ENCODE results near the gene ATG10. TPM values are rescaled to one million over a fixed set of nuclear protein-coding genes. Genes with fewer than 3 reads are reported as not detected.
A peak's percentile ranks its signal among the peaks of the same experiment; 100 is the strongest.

ATG10 gene
- total RNA-seq, 1 experiment from 2014 or later: 7.6 TPM

DNA sequence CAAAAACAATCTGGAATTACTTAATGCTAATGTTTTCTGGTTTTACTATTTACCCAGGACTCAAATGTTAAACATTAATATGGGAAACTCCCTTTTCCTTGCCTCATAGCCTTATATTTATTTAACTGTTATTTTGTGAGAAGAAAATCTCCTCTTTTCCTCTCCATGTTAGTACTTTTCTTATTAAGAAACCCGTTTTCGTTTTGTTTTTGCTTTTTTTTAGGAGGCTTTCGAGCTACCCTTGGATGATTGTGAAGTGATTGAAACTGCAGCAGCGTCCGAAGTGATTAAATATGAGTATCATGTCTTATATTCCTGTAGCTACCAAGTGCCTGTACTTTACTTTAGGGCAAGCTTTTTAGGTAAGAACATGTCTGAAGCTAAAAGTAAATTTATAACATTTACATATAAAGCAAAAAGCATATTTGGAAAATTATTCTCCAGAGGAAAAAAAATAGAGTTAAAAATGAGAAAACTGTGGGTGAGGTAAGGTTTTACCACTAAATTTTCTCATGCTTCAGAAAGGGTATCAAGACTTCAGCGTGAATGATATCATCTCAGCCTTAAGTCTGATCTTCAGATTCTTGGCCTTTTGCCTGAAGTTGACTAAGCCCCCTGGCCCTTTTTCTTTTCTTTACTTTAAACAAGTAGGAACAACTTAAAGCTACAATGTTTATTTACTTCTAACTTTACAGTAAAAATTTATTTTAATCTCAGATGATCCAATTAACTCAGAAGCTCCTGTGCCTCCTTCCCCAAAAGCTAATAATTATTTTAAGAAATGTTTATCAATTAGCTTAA is 192.6 kb downstream of the ATG10 start:
- Histone ChIP-seq H2AK5ac (ENCODE audit: insufficient read length, low read length) (no peak overlapping the region), H3K18ac (ENCODE audit: insufficient read length, low read depth, low read length) (no peak overlapping the region), H3K4me1 (ENCODE audit: insufficient read depth, low read length) (peaks cover 5% of the 10 kb centered on the region; the same call in 1 of the 2 replicates), H3K23me2 (ENCODE audit: insufficient read length, low read depth, low read length, poor library complexity, severe bottlenecking) (no peaks in the 10 kb centered on the region), H3K9ac (ENCODE audit: extremely low read depth, insufficient read length, low read length) (no peak overlapping the region), H2BK120ac (ENCODE audit: low read depth, low read length, poor library complexity, severe bottlenecking) (no peak overlapping the region), H4K8ac (replicated peaks; ENCODE audit: insufficient read length, low read depth, low read length) (no peak overlapping the region), H4K20me1 (ENCODE audit: control insufficient read depth, insufficient read depth, insufficient read length) (no peaks in the 10 kb centered on the region), H2BK20ac (ENCODE audit: low read depth, low read length, poor library complexity, severe bottlenecking) (no peak overlapping the region), H4K91ac (ENCODE audit: insufficient read length, low read depth, low read length) (no peak overlapping the region), H3K79me2 (ENCODE audit: insufficient read depth, low read length) (no peaks in the 10 kb centered on the region), H4K5ac (ENCODE audit: insufficient read length, low read depth, low read length) (no peak overlapping the region), H3K4ac (ENCODE audit: low read depth, low read length) (no peak overlapping the region), H3K56ac (ENCODE audit: insufficient read length, low read depth, low read length) (no peak overlapping the region), H3K27ac (ENCODE audit: insufficient read length, low read depth, low read length) (no peak overlapping the region), H3K4me2 (ENCODE audit: insufficient read depth, insufficient read length, low read length) (no peak overlapping the region), H2BK5ac (ENCODE audit: insufficient read length, low read length) (no peak overlapping the region), H3K14ac (ENCODE audit: insufficient read depth, low read length) (no peak overlapping the region), H3K27me3 (ENCODE audit: insufficient read depth, low read length) (no peaks in the 10 kb centered on the region), H3K79me1 (ENCODE audit: insufficient read depth, low read depth, low read length, poor library complexity, severe bottlenecking) (no peaks in the 10 kb centered on the region), H3K23ac (ENCODE audit: insufficient read length, low read depth, low read length) (no peak overlapping the region), H3K9me3 (ENCODE audit: control insufficient read depth, low read depth, low read length) (no peaks in the 10 kb centered on the region), H2BK15ac (ENCODE audit: low read depth, low read length) (no peak overlapping the region), H2AFZ (ENCODE audit: low read length) (no peak overlapping the region), H3T11ph (ENCODE audit: low read length) (no peak overlapping the region), H2BK12ac (ENCODE audit: insufficient read length, low read depth, low read length) (no peak overlapping the region)
- DNase-seq: no peak
- Mint-ChIP-seq H3K27me3 (ENCODE audit: low read depth) (no peaks in the 10 kb centered on the region), H3K36me3 (ENCODE audit: insufficient read depth in 1 of 3, low read depth in 3 of 3) (no peaks in the 10 kb centered on the region), H3K9me3 (no peaks in the 10 kb centered on the region), H3K4me1 (peaks cover 34 to 46% of the 10 kb centered on the region in 2 experiments), H3K27ac (peak overlapping the region in 2 of 3 experiments; percentile 52 to 76; a peak in 4 of 7 replicates), H3K4me3 (no peak overlapping the region)
- TF ChIP-seq, protein P1, sequence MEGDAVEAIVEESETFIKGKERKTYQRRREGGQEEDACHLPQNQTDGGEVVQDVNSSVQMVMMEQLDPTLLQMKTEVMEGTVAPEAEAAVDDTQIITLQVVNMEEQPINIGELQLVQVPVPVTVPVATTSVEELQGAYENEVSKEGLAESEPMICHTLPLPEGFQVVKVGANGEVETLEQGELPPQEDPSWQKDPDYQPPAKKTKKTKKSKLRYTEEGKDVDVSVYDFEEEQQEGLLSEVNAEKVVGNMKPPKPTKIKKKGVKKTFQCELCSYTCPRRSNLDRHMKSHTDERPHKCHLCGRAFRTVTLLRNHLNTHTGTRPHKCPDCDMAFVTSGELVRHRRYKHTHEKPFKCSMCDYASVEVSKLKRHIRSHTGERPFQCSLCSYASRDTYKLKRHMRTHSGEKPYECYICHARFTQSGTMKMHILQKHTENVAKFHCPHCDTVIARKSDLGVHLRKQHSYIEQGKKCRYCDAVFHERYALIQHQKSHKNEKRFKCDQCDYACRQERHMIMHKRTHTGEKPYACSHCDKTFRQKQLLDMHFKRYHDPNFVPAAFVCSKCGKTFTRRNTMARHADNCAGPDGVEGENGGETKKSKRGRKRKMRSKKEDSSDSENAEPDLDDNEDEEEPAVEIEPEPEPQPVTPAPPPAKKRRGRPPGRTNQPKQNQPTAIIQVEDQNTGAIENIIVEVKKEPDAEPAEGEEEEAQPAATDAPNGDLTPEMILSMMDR (conservative IDR thresholded peaks at IDR 0.05): no peak
- WGBS (ENCODE audit: extremely low coverage, insufficient read length, low lambda C conversion rate): no CpG with 5 or more reads among the region's 6 CpGs

All from H9 (cell line).